SK-N-SH (cell line): ENCODE data around the gene ITLN1. TPM values are rescaled to one million over a fixed set of nuclear protein-coding genes. Genes with fewer than 3 reads are reported as not detected.

ENCODE experiments used
- CTCF ChIA-PET: fragments of 300-600, 350-600 bp; formaldehyde crosslinking; extraction: SDS; loops from one replicate; lab custom pipeline; 2021; lab: Yijun Ruan, JAX
- POLR2A ChIA-PET: fragments of 350-600 bp; sonication (Branson Sonifier 250); formaldehyde crosslinking; extraction: SDS; loops from one replicate; lab custom pipeline; 2020; ENCODE audit warnings: antibody characterized with exemption, inconsistent platforms; lab: Yijun Ruan, JAX
- DNase-seq: peaks from one replicate; pipeline ENCODE4 v3.0.0; 2012
- H2AFZ ChIP-seq: fragments of 200-600 bp; sonication (generic); 2 replicates; pipeline ENCODE4 v1.8.1; 2016; ENCODE audit warnings: antibody characterized with exemption, mild to moderate bottlenecking, low read depth
- H3F3A ChIP-seq: fragments of 200-600 bp; sonication (generic); replicated peaks from 2 replicates; pipeline ENCODE3; 2016; ENCODE audit warnings: antibody characterized with exemption, mild to moderate bottlenecking; ENCODE audit not compliant: insufficient read depth
- H3K27ac ChIP-seq, 2 experiments: fragments of 200-500 bp in 1 of 2; fragments of 200-600 bp in 1 of 2; sonication (Bioruptor generic) in 1 of 2; sonication (generic), shearing (Covaris generic) in 1 of 2; 2 replicates each; pipeline versions ENCODE4 v1.5.1 to v1.6.1; 2014 to 2016; ENCODE audit warnings: low read depth in 2 of 2, inconsistent platforms in 1 of 2, low read length in 1 of 2, mild to moderate bottlenecking in 1 of 2, mixed read lengths in 1 of 2
- H3K27me3 ChIP-seq: fragments of 200-600 bp; sonication (generic), shearing (Covaris generic); 2 replicates; pipeline ENCODE4 v1.6.1; 2016; ENCODE audit warnings: mixed run types; ENCODE audit not compliant: insufficient read depth
- H3K36me3 ChIP-seq, 2 experiments: fragments of 200-500 bp in 1 of 2; fragments of 200-600 bp in 1 of 2; sonication (Bioruptor generic) in 1 of 2; sonication (generic) in 1 of 2; replicated peaks in 1 of 2; 2 replicates each; pipeline versions ENCODE3 to v1.5.1; 2014 to 2016; ENCODE audit warnings: low read length in 1 of 2, mild to moderate bottlenecking in 1 of 2; ENCODE audit not compliant: insufficient read depth in 2 of 2, control insufficient read depth in 1 of 2
- H3K4me1 ChIP-seq, 2 experiments: fragments of 200-500 bp in 1 of 2; fragments of 200-600 bp in 1 of 2; sonication (Bioruptor generic) in 1 of 2; sonication (generic), shearing (Covaris generic) in 1 of 2; 2 replicates each; pipeline versions ENCODE4 v1.5.1 to v1.6.1; 2014 to 2016; ENCODE audit warnings: low read depth in 1 of 2, low read length in 1 of 2, mixed run types in 1 of 2; ENCODE audit not compliant: insufficient read depth in 2 of 2, control insufficient read depth in 1 of 2
- H3K4me2 ChIP-seq: fragments of 200-600 bp; sonication (generic), shearing (Covaris generic); 2 replicates; pipeline ENCODE4 v1.6.1; 2017; ENCODE audit warnings: mixed run types
- H3K4me3 ChIP-seq, 2 experiments: fragments of 200-500 bp in 1 of 2; fragments of 200-600 bp in 1 of 2; sonication (Bioruptor generic) in 1 of 2; sonication (generic), shearing (Covaris generic) in 1 of 2; 2 replicates each; pipeline versions ENCODE4 v1.5.1 to v1.8.1; 2014 to 2016; ENCODE audit warnings: low read depth in 2 of 2, inconsistent platforms in 1 of 2, low read length in 1 of 2, mild to moderate bottlenecking in 1 of 2, mixed read lengths in 1 of 2, moderate library complexity in 1 of 2
- H3K79me2 ChIP-seq: fragments of 200-600 bp; sonication (generic); 2 replicates; pipeline ENCODE4 v1.8.1; 2017; ENCODE audit warnings: mild to moderate bottlenecking; ENCODE audit not compliant: insufficient read depth
- H3K9ac ChIP-seq: fragments of 200-600 bp; sonication (generic); 2 replicates; pipeline ENCODE4 v1.6.1; 2017; ENCODE audit warnings: mixed run types
- H3K9me2 ChIP-seq: fragments of 200-600 bp; sonication (generic); 2 replicates; pipeline ENCODE4 v1.6.1; 2017; ENCODE audit warnings: mixed run types
- H3K9me3 ChIP-seq: fragments of 200-600 bp; sonication (generic); 2 replicates; pipeline ENCODE4 v1.6.1; 2017; ENCODE audit warnings: mixed run types, mild to moderate bottlenecking, moderate library complexity
- H4K20me1 ChIP-seq: fragments of 200-600 bp; sonication (generic); 2 replicates; pipeline ENCODE4 v1.6.1; 2017; ENCODE audit warnings: mild to moderate bottlenecking, mixed run types; ENCODE audit not compliant: insufficient read depth
- CHD2 ChIP-seq: fragments of 150-350 bp; IDR thresholded peaks from 2 replicates; pipeline ENCODE4 v1.6.1; 2018; ENCODE audit warnings: low read length; ENCODE audit not compliant: partially characterized antibody
- ELF1 ChIP-seq: IDR thresholded peaks from 2 replicates; pipeline ENCODE4 v1.4.0; 2012
- EP300 ChIP-seq, 2 experiments: IDR thresholded peaks; 2 replicates each; pipeline versions ENCODE4 v1.4.0 to v1.6.1; 2012; ENCODE audit warnings: borderline replicate concordance in 1 of 2, low read depth in 1 of 2, low read length in 1 of 2
- EZH2phosphoT487 ChIP-seq: fragments of 200-600 bp; sonication (generic); IDR thresholded peaks from 2 replicates; pipeline ENCODE4 v1.6.1; 2017; ENCODE audit warnings: low read depth, mixed run types, mild to moderate bottlenecking, antibody characterized with exemption, moderate library complexity, borderline replicate concordance
- FOXJ3 ChIP-seq: sonication (generic); formaldehyde crosslinking; IDR thresholded peaks from 2 replicates; pipeline ENCODE4 v1.5.1; 2020; ENCODE audit warnings: mild to moderate bottlenecking, missing genetic modification reagents
- GATA2 ChIP-seq: sonication (generic); formaldehyde crosslinking; IDR thresholded peaks from 2 replicates; pipeline ENCODE4 v1.5.0; 2020; ENCODE audit warnings: mild to moderate bottlenecking, missing genetic modification reagents
- JUND ChIP-seq: IDR thresholded peaks from 2 replicates; pipeline ENCODE4 v1.4.0; 2012
- MEF2A ChIP-seq: IDR thresholded peaks from 2 replicates; pipeline ENCODE4 v1.4.0; 2012; ENCODE audit warnings: low read depth, borderline replicate concordance
- MXI1 ChIP-seq: IDR thresholded peaks from 2 replicates; pipeline ENCODE4 v1.6.1; 2012; ENCODE audit warnings: mild to moderate bottlenecking, low read depth, low read length, improper control_type of control experiment
- NFIC ChIP-seq: IDR thresholded peaks from 2 replicates; pipeline ENCODE4 v1.4.0; 2012; ENCODE audit warnings: borderline replicate concordance
- NRF1 ChIP-seq: IDR thresholded peaks from 2 replicates; pipeline ENCODE4 v1.6.1; 2012; ENCODE audit warnings: low read depth, mild to moderate bottlenecking, low read length
- POLR2AphosphoS5 ChIP-seq: IDR thresholded peaks from 2 replicates; pipeline ENCODE4 v1.6.1; 2012; ENCODE audit warnings: low read depth, low read length
- RAD21 ChIP-seq: IDR thresholded peaks from 2 replicates; pipeline ENCODE4 v1.6.1; 2012; ENCODE audit warnings: mild to moderate bottlenecking, low read length
- RCOR1 ChIP-seq: fragments of 150-350 bp; IDR thresholded peaks from 2 replicates; pipeline ENCODE4 v1.6.1; 2017; ENCODE audit warnings: antibody characterized with exemption, low read length
- RFX5 ChIP-seq: IDR thresholded peaks from 2 replicates; pipeline ENCODE4 v1.6.1; 2012; ENCODE audit warnings: mild to moderate bottlenecking, improper control_type of control experiment, low read length
- RXRA ChIP-seq: IDR thresholded peaks from 2 replicates; pipeline ENCODE4 v1.4.0; 2012; ENCODE audit warnings: low read depth, mild to moderate bottlenecking, borderline replicate concordance
- SMC3 ChIP-seq: IDR thresholded peaks from 2 replicates; pipeline ENCODE4 v1.6.1; 2012; ENCODE audit warnings: low read depth, low read length, improper control_type of control experiment
- TCF12 ChIP-seq: IDR thresholded peaks from 2 replicates; pipeline ENCODE4 v1.4.0; 2012
- TEAD4 ChIP-seq: IDR thresholded peaks from 2 replicates; pipeline ENCODE4 v1.4.0; 2012; ENCODE audit warnings: mild to moderate bottlenecking, borderline replicate concordance; ENCODE audit not compliant: insufficient read depth
- WGBS: methylation state at CpG from one replicate; pipeline ENCODE4 v1.1.6; 2017; ENCODE audit warnings: low lambda C conversion rate; 5-methylcytosine and 5-hydroxymethylcytosine counted together
- polyA plus RNA-seq, 3 experiments: library from polyadenylated mRNA; depleted of rRNA; stranded (reverse); fragments of >200 nt; gene quantifications; 2 replicates each; pipeline ENCODE4 v1.2.3, GENCODE V29; 2012
- TF ChIP-seq, protein P1 (sequence below): fragments of 150-350 bp; IDR thresholded peaks from 2 replicates; pipeline ENCODE4 v1.6.1; 2016; ENCODE audit warnings: mild to moderate bottlenecking, low read depth, low read length
- TF ChIP-seq, protein P2 (sequence below): IDR thresholded peaks from 2 replicates; pipeline ENCODE4 v1.4.0; 2012; ENCODE audit warnings: low read depth
- TF ChIP-seq, protein P3 (sequence below): IDR thresholded peaks from 2 replicates; pipeline ENCODE4 v1.4.0; 2012; ENCODE audit warnings: low read depth, borderline replicate concordance

Gene ITLN1
- polyA plus RNA-seq, 1 of the 3 experiments (the other 2 are of a cell fraction), result not detected

DNA sequence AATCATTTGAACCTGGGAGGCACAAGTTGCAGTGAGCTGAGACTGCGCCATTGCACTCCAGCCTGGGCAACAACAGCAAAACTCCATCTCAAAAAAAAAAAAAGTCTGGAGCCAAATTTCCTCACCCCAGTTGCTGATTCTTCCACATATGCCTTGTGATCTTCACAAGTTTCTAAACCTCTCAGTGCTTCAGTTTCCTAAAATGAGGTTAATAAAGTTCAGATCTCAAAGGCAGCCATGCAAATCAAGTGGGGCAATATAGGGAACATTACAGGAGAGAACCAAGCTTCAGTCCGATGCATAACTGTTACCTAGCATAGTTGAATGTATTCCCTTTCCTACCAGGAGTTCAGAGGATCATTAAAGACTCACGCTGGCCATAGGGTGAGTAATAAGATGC is 4.8 kb downstream of the ITLN1 start (continued):
- TF ChIP-seq TEAD4 (no peak), RAD21 (no peak), GATA2 (CRISPR knock-in tag) (no peak), NFIC (no peak), CHD2 (no peak), TCF12 (no peak)
- TF ChIP-seq, protein P1, sequence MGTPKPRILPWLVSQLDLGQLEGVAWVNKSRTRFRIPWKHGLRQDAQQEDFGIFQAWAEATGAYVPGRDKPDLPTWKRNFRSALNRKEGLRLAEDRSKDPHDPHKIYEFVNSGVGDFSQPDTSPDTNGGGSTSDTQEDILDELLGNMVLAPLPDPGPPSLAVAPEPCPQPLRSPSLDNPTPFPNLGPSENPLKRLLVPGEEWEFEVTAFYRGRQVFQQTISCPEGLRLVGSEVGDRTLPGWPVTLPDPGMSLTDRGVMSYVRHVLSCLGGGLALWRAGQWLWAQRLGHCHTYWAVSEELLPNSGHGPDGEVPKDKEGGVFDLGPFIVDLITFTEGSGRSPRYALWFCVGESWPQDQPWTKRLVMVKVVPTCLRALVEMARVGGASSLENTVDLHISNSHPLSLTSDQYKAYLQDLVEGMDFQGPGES, result no peak
- TF ChIP-seq, protein P2, sequence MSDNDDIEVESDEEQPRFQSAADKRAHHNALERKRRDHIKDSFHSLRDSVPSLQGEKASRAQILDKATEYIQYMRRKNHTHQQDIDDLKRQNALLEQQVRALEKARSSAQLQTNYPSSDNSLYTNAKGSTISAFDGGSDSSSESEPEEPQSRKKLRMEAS, result no peak

DNA sequence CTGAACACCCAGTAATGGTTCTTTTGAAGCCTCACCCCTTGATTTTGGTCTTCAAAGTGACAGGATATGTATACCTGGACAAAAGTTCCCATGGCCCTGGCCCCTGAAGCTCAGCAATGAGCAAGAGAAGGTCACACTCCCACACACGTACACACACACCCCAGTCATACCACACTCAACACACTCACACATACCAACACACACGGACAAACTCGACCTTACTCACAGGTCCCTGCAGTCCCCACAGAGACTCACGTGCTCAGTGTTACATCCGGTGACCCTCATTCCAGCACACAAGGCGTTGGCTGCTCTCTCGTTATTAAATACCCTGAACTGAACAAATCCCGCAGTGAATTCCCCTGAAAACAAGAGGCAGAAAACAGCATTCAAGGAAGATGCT is 5.9 kb downstream of the ITLN1 start:
- Histone ChIP-seq H3K27ac (no peak overlapping the region), H2AFZ (no peak overlapping the region), H3K4me2 (no peak overlapping the region), H3K79me2 (no peaks in the 10 kb centered on the region), H3K9ac (no peak overlapping the region), H3K4me1 (no peaks in the 10 kb centered on the region), H4K20me1 (no peaks in the 10 kb centered on the region), H3K36me3 (no peaks in the 10 kb centered on the region), H3F3A (no peaks in the 10 kb centered on the region), H3K4me3 (no peak overlapping the region), H3K9me3 (no peaks in the 10 kb centered on the region), H3K27me3 (peaks cover 11% of the 10 kb centered on the region; the same call in 1 of the 2 replicates), H3K9me2 (no peaks in the 10 kb centered on the region)
- no peak for DNase-seq
- WGBS, result 9% methylated on average over 8 of the region's 8 CpGs
- TF ChIP-seq TCF12 (no peak), POLR2AphosphoS5 (no peak), CHD2 (no peak)
- ChIA-PET POLR2A (no interaction called here), CTCF (no interaction called here)

DNA sequence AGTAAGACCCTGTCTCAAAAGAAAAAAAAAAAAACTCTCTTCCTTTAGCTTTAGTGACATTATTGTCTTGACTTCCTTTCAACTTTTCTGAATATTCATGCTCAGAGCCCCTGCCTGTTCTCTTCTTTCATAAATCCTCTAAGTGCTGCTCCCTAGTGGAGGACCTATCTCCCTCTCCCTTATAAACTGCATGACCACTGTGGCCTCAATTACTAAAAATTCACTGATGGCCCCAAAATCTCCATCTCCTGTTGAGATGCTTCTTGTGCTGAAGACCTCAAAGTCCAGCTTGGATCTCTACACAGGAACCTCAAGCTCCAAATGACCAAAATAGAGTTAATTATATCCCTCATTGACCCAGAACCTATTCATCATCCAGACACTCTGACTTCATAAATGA is 7.8 kb downstream of the ITLN1 start:
- no peaks in the 10 kb centered on the region for H3F3A ChIP-seq
- no peak overlapping the region for H3K27ac ChIP-seq
- H3K9me3 ChIP-seq, result no peaks in the 10 kb centered on the region
- no peaks in the 10 kb centered on the region for H3K4me1 ChIP-seq
- no peak overlapping the region for H3K4me3 ChIP-seq
- POLR2A ChIA-PET, result no interaction called here
- TF ChIP-seq RAD21 (no peak), TEAD4 (no peak), EP300 (IDR thresholded peaks at IDR 0.05; ENCODE audit: borderline replicate concordance in 1 of 2, low read depth in 1 of 2, low read length in 1 of 2) (no peak), GATA2 (CRISPR knock-in tag) (no peak), ELF1 (no peak), EZH2phosphoT487 (no peak), CHD2 (no peak), MEF2A (no peak), SMC3 (no peak), RCOR1 (no peak), FOXJ3 (CRISPR knock-in tag) (no peak), RXRA (no peak), MXI1 (no peak), RFX5 (no peak), JUND (no peak), NRF1 (no peak)
- TF ChIP-seq, protein P3, sequence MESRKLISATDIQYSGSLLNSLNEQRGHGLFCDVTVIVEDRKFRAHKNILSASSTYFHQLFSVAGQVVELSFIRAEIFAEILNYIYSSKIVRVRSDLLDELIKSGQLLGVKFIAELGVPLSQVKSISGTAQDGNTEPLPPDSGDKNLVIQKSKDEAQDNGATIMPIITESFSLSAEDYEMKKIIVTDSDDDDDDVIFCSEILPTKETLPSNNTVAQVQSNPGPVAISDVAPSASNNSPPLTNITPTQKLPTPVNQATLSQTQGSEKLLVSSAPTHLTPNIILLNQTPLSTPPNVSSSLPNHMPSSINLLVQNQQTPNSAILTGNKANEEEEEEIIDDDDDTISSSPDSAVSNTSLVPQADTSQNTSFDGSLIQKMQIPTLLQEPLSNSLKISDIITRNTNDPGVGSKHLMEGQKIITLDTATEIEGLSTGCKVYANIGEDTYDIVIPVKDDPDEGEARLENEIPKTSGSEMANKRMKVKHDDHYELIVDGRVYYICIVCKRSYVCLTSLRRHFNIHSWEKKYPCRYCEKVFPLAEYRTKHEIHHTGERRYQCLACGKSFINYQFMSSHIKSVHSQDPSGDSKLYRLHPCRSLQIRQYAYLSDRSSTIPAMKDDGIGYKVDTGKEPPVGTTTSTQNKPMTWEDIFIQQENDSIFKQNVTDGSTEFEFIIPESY, result no peak
- TF ChIP-seq, protein P1, result no peak
- H2AFZ ChIP-seq, result no peak overlapping the region
- H3K9me2 ChIP-seq, result no peaks in the 10 kb centered on the region
- H3K9ac ChIP-seq, result no peak overlapping the region
- H3K27me3 ChIP-seq, result peaks cover 11% of the 10 kb centered on the region; the same call in 1 of the 2 replicates
- DNase-seq, result no peak
- H3K4me2 ChIP-seq, result no peak overlapping the region
- H4K20me1 ChIP-seq, result no peaks in the 10 kb centered on the region
- CTCF ChIA-PET, result interaction anchor here (0.9 kb wide), 1 partner anchor 113 kb away, joined by 3 read pairs; no protein-coding TSS in a partner anchor
- no peaks in the 10 kb centered on the region for H3K79me2 ChIP-seq
- no peaks in the 10 kb centered on the region for H3K36me3 ChIP-seq
